Spleen (tissue), 11 donors: ENCODE results near the gene DAAM2. TPM values are rescaled to one million over a fixed set of nuclear protein-coding genes. Genes with fewer than 3 reads are reported as not detected.
A peak's percentile ranks its signal among the peaks of the same experiment; 100 is the strongest.

ENCODE experiments used
- DNase-seq: peaks from one replicate; pipeline ENCODE4 v3.0.0-alpha.2; 2020
- H3K27ac ChIP-seq, 8 donors: fragments of 200-600 bp; sonication (generic) in 7 of 8; 1 replicate in 4 of 8; 2 replicates in 4 of 8; pipeline versions ENCODE4 v1.5.0 to v1.8.0; 2016 to 2021; ENCODE audit warnings: inconsistent platforms in 4 of 8, mild to moderate bottlenecking in 4 of 8, moderate library complexity in 1 of 8
- H3K27me3 ChIP-seq, 7 donors: fragments of 200-600 bp; sonication (generic) in 6 of 7; replicated peaks in 1 of 7; 1 replicate in 4 of 7; 2 replicates in 3 of 7; pipeline versions ENCODE4 v1.5.0 to v1.8.0; 2016 to 2021; ENCODE audit warnings: inconsistent platforms in 3 of 7, mild to moderate bottlenecking in 1 of 7
- H3K36me3 ChIP-seq, 6 donors: fragments of 200-600 bp; sonication (generic) in 5 of 6; 1 replicate in 4 of 6; 2 replicates in 2 of 6; pipeline versions ENCODE4 v1.5.0 to v1.8.0; 2016 to 2021; ENCODE audit warnings: inconsistent platforms in 2 of 6
- H3K4me1 ChIP-seq, 6 donors: fragments of 200-600 bp; sonication (generic) in 5 of 6; 1 replicate in 3 of 6; 2 replicates in 3 of 6; pipeline versions ENCODE4 v1.5.0 to v1.8.0; 2016 to 2021; ENCODE audit warnings: inconsistent platforms in 3 of 6
- H3K4me3 ChIP-seq, 8 donors: fragments of 200-600 bp; sonication (generic) in 7 of 8; 1 replicate in 4 of 8; 2 replicates in 4 of 8; pipeline versions ENCODE4 v1.5.0 to v1.8.0; 2016 to 2021; ENCODE audit warnings: inconsistent platforms in 4 of 8, mild to moderate bottlenecking in 4 of 8, moderate library complexity in 2 of 8
- H3K9me3 ChIP-seq, 8 donors: fragments of 200-600 bp; sonication (generic) in 7 of 8; 1 replicate in 4 of 8; 2 replicates in 4 of 8; pipeline versions ENCODE4 v1.5.0 to v1.8.0; 2016 to 2021; ENCODE audit warnings: inconsistent platforms in 4 of 8
- CTCF ChIP-seq, 11 experiments: fragments of 200-600 bp in 7 of 11; fragments of 450-650 bp in 4 of 11; sonication (generic) in 4 of 11; IDR thresholded peaks in 8 of 11; conservative IDR thresholded peaks in 3 of 11; 1 replicate in 7 of 11; 2 replicates in 4 of 11; pipeline versions ENCODE4 v1.4.0 to v1.8.0; 2016 to 2021; ENCODE audit warnings: antibody characterized with exemption in 11 of 11, inconsistent platforms in 4 of 11, mild to moderate bottlenecking in 1 of 11
- POLR2A ChIP-seq, 3 donors: fragments of 450-650 bp; IDR thresholded peaks; one replicate each; pipeline ENCODE4 v1.5.1; 2017; ENCODE audit warnings: antibody characterized with exemption in 3 of 3, mild to moderate bottlenecking in 1 of 3
- POLR2AphosphoS5 ChIP-seq, 3 donors: sonication (generic); formaldehyde crosslinking; IDR thresholded peaks; one replicate each; pipeline ENCODE4 v1.5.1; 2017; ENCODE audit warnings: antibody characterized with exemption in 3 of 3
- WGBS, 5 donors: extraction: QIAGEN DNeasy Blood & Tissue Kit in 3 of 5; methylation state at CpG; one replicate each; pipeline versions ENCODE4 v1.1.5 to v1.1.7; 2013 to 2018; 5-methylcytosine and 5-hydroxymethylcytosine counted together
- intact Hi-C: fragments of 100-400 bp; cut with DNase I; formaldehyde crosslinking; loops from one replicate; pipeline ENCODE4 v1.15.0; 2023; ENCODE audit warnings: low total_unique reads
- polyA plus RNA-seq, 3 donors: library from polyadenylated mRNA; stranded (reverse); fragments of 200-250 nt; gene quantifications; one replicate each; pipeline ENCODE4 v1.2.1, GENCODE V29; 2013
- total RNA-seq, 7 donors: library from RNA; depleted of rRNA in 3 of 7; stranded (reverse); fragments of >200 nt in 3 of 7; fragmentation: NEBNext Ultra II Directional in 4 of 7; extraction: Animal tissue kit (Norgen Biotek cat#: 25700) in 4 of 7; gene quantifications; one replicate each; pipeline versions ENCODE4 v1.1.0 to v1.2.1, GENCODE V29; 2016 to 2021
- donor health status: healthy with polysubstance abuse.
- donor health status: DM: no; HTN: no; CAD: no; lungs with moderate emphysema.
- donor health status: DM: no; HTN: no; CAD: no.
- donor health status: Bipolar disorder and iron deficiency.
- donor health status: healthy.
- donor health status: DM: no; HTN: no; CAD: no.
- donor health status: DM: yes; HTN: yes; CAD: no.

Gene DAAM2
- total and polyA plus RNA-seq, 10 donors: 6.0 to 115 (median 73.8) TPM

- 79 to 91% (median 87%) methylated on average over 7 of the region's 7 CpGs for WGBS, 5 donors
- Histone ChIP-seq H3K27me3 (peaks cover 0 to 20% (median 0%) of the 10 kb centered on the region in 7 donors), H3K4me1 (peaks cover 0 to 20% (median 3%) of the 10 kb centered on the region in 6 donors), H3K36me3 (peaks cover 0 to 100% (median 0%) of the 10 kb centered on the region in 6 donors), H3K27ac (peak overlapping the region in 4 of 8 donors; percentile 50 to 72 (median 70)), H3K4me3 (no peak overlapping the region), H3K9me3 (no peaks in the 10 kb centered on the region)
- no peak for DNase-seq
- intact Hi-C loops: no loop called here
- TF ChIP-seq POLR2AphosphoS5 (IDR thresholded peaks at IDR 0.05) (no peak), CTCF (IDR thresholded peaks at IDR 0.05 in 8 of 11, conservative IDR thresholded peaks at IDR 0.05 in 3 of 11) (no peak), POLR2A (IDR thresholded peaks at IDR 0.05) (no peak)
These were observed 93.5 kb downstream of the DAAM2 start for GRCh38 chr6:39885691-39886090.

GRCh38 chr6:39886871-39887270 is 94.7 kb downstream of the DAAM2 start:
- H3K9me3 ChIP-seq: no peaks in the 10 kb centered on the region
- TF ChIP-seq POLR2AphosphoS5 (IDR thresholded peaks at IDR 0.05) (no peak), POLR2A (IDR thresholded peaks at IDR 0.05) (no peak), CTCF (IDR thresholded peaks at IDR 0.05 in 8 of 11, conservative IDR thresholded peaks at IDR 0.05 in 3 of 11) (no peak)
- peaks cover 0 to 23% (median 3%) of the 10 kb centered on the region in 6 donors for H3K4me1 ChIP-seq
- 47 to 95% (median 64%) methylated on average over 2 of the region's 2 CpGs for WGBS, 5 donors
- intact Hi-C loops: no loop called here
- no peak for DNase-seq
- H3K27me3 ChIP-seq: peaks cover 0 to 20% (median 0%) of the 10 kb centered on the region in 7 donors
- no peak overlapping the region for H3K4me3 ChIP-seq
- peaks cover 0 to 100% (median 0%) of the 10 kb centered on the region in 6 donors for H3K36me3 ChIP-seq
- H3K27ac ChIP-seq: peak overlapping the region in 7 of 8 donors; percentile 44 to 72 (median 61)

- intact Hi-C loops: no loop called here
These were observed 95.7 kb downstream of the DAAM2 start for GRCh38 chr6:39887692-39888450.

More at GRCh38 chr6:39887692-39888450, 95.7 kb downstream of the DAAM2 start:
- WGBS, 5 donors: 21 to 35% (median 26%) methylated on average over 11 to 14 of the region's 14 CpGs
- peaks cover 0 to 100% (median 0%) of the 10 kb centered on the region in 6 donors for H3K36me3 ChIP-seq
- DNase-seq: no peak
- H3K4me3 ChIP-seq: no peak overlapping the region
- H3K9me3 ChIP-seq: no peaks in the 10 kb centered on the region
- H3K27me3 ChIP-seq: peaks cover 0 to 20% (median 0%) of the 10 kb centered on the region in 7 donors
- TF ChIP-seq POLR2AphosphoS5 (IDR thresholded peaks at IDR 0.05): peak; percentile 50 to 83 (median 75)
- no peak for TF ChIP-seq POLR2A (IDR thresholded peaks at IDR 0.05)
- no peak for TF ChIP-seq CTCF (IDR thresholded peaks at IDR 0.05 in 8 of 11, conservative IDR thresholded peaks at IDR 0.05 in 3 of 11)
- H3K4me1 ChIP-seq: peaks cover 0 to 23% (median 3%) of the 10 kb centered on the region in 6 donors
- H3K27ac ChIP-seq: peak overlapping the region in 7 of 8 donors; percentile 44 to 72 (median 61)
